Kasumi-1 (cell line): ENCODE results near the gene CFAP46.
"Not testable (repeated sequence)": the region's sequence is repeated elsewhere in the genome, so short reads cannot be mapped to it uniquely, and the experiment has no call there.

Experiments
- DNase-seq, 2 experiments: peaks; one replicate each; lab custom pipeline; 2025; lab: John Stamatoyannopoulos, UW

CFAP46 gene

DNA sequence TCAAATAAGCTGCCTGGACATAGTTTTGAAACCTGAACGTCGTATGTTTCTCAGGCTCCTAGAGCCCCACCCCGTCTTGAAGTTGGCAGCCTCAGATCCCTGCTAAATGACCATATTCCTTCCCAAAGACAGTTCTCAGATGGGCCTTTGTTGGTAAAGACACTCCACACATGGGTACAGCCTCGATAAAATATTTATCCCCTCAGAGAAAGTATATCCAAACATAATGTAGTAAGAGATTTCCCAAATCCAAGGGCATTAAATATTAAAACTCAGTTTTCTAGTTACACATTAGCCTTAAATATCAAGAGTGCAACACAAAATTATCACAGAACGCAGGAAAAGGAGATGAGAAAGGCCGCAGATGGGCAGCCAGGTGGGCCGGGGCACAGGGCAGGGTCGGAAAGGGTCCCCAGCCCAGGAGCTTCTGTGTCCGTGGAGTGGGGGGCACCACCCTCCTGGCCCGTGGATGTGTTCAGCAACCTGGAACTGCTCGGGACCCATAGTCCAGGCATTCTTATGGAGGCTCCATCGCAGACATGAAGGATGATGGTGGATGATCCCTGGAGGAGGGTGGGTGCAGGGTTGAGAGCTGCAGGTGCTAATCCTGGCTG is 1.5 kb upstream of the CFAP46 start:
- DNase-seq, result no peak

DNA sequence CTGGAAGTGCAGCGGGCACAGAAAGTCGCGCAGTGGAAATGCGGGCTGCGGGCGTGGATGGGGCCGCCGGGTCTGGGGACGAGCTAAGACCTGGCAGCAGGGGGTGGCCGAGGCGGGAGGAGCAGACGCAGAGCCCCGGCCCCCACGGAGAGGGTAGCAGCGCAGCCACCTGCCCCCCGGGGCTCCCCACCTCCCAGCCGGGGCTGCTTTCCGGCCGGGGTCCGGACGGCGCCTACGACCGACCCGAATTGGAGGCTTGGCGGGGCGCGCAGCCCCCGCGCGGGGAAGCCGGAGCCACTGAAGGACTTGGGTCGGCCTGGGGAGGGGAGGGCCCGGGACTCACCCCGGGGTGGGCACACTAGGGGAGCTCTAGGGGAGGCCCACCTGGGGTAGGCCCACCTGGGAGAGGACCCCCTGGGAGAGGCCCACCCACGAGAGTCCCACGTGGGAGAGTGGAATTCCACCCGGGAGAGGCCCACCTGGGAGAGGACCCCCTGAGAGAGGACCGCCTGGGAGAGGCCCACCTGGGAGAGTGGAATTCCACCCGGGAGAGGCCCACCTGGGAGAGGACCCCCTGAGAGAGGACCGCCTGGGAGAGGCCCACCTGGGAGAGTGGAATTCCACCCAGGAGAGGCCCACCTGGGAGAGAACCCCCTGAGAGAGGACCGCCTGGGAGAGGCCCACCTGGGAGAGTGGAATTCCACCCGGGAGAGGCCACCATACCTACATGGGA is 854 bp upstream of the CFAP46 start:
- DNase-seq, result no peak

DNA sequence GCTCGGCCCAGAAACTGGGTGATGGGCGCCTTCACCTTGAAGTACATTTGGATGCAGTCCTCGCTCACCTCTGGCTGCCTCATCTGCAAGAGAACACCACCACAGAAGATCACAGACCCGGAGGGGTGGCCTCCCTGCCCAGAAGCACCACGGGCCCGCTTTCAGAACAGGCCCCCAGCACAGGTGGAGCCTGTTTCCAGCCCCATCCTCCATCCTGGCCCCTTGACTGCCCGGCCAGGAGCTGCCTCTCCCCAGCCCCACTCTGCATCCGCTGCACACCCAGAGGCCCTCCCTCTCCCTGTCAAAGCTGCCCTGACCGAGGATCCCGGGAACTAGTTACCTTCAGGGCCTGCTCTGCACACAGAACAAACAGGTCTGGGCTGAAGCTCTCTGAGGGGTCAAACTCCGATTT is 724 bp downstream of the CFAP46 start:
- no peak for DNase-seq

DNA sequence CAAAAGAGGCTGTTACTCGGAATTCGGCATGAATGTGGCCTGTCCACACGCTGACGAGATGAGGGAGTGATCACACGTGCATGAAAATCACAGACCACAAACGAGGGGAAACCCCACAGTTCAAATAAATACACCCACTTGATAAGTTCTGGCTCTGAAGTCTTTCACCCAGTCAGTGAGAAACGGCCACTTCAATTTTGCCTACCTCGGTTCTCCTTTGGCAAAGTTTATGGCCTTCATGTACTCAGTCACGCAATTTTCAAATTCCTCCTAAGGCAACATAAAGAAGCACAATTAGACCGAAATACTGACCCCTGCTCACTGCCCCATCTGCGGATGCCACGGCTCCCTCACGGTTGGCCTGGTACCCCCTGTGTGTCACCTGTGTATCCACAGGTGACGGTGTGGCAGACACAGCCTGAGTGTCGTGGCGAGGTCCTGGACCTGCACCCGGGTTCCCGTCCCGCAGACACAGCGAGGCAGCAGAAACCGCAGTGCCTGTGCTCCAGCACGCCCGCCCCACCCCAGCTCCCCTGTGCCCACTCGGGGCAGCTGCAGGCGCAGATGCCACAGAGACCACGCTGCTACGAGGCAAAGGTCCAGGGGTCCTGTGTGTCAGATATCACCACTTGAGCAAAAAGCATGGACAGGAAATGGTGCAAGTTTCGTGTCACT is 1.4 kb downstream of the CFAP46 start:
- no peak for DNase-seq

DNA sequence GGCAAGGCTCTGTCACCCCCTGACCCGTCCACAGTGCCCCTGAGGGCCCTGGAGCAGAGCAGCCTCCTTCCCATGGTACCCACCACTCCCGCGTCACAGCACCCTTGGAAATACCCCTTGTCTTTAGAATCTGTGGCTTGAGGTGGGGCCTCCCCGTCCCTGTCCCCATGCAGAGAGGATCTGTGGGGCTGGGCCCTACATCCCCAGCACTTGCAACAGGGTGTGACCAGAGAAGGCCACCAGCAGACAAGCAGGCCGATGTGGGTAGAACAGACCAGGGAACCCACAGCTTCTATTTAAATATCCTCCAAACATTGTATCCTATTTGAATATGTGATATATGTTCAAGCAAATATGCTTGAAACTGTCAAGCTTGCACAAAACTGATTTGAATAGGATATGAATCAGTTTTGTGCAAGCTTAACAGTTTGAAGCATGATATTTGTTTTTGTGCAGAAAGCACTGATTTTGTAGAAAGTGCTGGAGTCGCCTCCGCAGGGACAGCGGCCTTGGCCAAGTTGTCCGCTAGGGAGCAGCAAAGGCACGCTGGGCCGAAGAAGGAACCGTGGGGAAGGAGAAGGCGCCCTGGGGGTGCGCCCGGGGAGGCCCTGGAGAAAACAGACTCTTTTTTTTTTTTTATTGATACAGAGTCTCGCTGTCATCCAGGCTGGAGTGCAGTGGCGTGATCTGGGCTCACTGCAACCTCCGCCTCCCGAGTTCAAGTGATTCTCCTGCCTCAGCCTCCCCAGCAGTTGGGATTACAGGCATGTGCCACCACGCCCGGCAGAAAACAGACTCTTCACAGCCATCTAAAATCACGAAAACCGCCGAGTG is 2.2 kb downstream of the CFAP46 start:
- peak; percentile 66 to 80 for DNase-seq

DNA sequence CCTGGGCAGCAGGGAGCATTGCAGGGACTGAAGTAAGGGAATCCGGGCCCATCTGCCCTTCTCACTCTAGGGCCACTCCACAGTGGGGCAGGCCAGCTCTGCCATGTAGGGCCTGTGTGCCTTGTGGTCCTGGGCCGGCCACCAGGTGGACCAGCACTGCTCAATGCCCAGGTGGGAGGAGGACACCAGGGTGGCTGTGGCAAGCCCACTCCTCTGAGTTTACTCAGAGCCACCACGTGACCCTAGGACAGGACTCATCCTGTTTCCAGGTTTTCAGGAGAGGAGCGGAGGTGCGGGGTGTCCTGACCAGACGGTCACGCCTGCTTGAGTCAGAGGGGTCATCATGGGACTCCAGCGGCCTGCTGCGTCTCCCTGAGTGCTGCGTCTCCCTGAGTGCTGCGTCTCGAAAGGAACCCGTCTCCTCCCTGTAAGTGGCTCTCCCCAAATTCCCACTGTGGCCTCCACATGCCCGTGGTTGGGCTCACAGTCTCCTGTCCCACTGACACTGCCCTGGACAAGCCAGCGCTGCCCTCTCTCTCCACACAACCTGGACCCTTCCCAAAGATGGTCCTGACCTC is 2.9 kb downstream of the CFAP46 start:
- no peak for DNase-seq

DNA sequence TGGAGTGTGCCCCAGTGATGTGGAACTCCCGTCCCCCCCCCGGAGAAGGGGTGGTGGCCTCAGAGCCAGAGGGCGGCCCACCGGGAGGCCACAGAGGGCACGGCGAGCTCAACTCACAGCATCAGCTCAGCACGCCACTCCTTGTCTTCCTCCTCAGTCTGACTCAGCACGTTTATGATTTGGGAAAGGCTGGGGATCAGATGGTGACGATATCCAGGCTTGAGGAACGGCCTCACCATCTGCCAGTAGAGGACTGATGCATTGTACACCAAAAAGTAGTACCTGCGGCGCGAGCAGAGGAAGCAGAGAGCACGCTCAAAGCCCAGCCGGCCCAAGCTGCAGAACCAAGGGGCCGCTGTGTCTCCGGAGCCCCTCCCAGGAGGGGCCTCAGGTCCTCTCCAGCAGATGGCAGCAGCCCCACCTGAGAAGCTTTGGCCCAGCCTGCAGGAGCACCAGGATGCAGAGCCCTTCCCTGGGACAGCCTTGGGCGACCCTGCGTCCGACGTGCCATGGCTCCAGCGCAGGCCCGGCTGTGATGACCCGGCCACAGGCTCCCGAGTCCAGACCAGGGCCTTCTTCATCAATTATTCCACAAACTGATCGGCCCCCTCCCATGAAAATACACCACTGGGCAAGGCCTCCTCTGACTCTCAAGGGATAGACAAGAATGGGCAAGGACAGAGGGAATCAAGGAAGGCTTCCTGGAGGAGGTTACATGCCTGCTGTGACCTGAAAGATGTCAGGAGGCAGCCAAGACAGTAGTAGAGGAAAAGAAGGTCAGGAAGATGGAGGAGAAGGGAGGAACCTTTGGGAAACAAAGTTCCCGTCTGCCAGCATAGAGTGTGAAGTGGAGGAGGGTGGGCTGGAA is 3.7 kb downstream of the CFAP46 start:
- peak in 1 of 2 experiments; percentile 23 for DNase-seq

DNA sequence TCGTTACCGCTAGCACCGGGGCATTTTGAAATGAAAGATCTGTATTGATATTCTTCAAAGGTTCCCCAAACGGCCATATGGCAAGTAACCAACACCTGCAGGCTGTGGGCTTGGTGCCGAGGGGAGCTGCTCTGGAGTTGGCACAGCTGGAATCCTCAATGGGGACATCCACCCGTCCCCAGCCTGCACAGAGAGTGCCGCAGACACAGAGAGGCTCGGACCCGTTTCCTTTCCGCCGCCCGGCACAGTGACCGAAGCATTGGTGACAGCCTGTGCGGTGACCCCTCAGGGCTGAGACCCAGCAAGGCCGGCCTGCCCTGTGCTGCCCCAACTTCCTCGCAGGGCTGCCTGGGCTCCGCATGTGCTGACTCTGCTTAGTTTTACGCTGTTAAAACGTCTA is 4.5 kb downstream of the CFAP46 start:
- no peak for DNase-seq

DNA sequence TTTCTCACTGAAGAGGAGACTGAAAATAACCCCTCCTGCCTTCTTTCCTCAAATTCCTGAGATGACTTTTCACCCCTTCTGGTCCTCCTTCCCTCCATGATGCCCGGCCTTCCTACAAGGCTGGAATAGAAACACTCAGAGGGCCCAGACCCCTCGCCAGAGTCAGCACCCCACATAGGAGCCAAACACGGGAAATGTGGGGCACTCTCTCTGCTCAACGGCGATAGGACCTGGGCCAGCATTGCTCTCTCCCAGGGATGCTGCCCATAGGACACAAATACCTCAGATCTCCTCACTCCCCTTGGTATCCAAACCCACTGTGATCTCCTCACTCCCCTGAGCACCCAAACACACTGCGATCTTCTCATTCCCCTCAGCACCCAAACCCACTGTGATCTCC is 7.4 kb downstream of the CFAP46 start:
- no peak for DNase-seq

DNA sequence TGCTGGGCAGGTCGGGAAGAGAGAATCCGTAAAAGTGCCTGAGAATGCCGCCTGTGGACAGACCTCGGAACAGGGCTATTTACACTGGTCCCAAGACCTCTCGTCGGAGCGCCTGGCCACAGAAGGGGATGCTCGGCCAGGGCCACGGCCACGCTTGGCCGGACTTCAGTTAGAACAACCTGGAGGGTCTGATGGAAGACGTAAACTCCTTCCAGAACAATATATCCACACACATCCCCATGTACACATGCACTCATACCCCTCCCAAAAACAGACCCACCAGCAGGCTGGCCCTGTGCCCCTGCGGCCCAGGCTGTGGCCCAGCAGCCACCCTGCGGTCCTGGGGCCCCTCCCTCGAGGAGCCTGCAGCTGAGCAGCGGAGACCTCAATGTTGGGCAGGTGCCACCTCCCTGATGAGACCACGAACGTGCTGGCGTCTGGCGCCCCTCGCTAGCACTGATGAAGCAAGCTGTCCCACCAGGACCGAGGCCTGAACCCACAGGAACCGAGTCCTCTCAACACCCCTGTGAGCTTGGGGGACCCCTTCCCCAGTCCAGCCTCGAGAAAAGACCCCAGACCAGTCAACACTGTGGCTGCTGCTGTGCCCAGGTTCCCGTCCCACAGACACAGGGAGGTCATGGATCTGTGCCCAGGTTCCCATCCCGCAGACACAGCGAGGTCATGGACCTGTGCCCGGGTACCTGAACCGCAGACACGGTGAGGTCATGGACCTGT is 8.9 kb downstream of the CFAP46 start:
- no peak for DNase-seq

DNA sequence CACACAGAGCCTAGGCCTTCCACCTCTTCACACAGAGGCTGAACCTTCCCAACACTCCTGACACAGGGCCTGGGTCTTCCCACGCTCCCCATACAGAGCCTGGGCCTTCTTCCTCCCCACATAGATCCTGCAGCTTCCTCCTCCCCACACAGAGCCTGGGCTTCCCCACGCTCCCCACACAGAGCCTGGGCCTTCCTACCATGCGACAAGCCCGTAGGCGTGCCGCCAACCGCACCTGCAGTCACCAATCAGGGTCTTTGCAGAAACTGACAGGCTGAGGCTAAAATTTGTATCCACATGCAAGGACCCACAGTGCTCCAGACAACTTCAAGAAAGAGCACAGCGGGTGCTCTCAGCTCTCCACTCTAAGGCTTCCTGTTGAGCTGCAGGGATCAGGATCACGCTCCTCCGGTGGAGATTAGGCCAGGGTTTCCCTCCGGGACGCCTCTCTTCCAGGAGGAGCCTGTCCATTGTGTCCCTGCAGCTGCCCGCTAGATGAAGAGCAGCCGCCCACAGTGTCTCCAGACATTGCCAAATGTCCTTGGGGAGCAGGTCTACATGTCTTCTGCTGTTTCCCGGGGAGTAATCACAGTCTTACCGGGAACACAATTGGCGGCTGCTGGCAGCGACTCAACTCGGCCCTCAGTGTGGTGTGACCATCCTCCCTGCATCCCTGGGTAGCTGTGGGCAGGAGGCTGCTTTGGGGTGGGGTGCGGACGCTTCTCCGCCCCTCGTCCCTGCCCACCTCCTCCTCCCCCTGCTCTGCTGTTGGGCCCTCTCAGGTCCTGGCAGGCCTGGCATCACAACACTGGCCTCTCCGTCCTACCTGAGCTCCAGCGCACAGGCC is 9.7 kb downstream of the CFAP46 start:
- no peak for DNase-seq

DNA sequence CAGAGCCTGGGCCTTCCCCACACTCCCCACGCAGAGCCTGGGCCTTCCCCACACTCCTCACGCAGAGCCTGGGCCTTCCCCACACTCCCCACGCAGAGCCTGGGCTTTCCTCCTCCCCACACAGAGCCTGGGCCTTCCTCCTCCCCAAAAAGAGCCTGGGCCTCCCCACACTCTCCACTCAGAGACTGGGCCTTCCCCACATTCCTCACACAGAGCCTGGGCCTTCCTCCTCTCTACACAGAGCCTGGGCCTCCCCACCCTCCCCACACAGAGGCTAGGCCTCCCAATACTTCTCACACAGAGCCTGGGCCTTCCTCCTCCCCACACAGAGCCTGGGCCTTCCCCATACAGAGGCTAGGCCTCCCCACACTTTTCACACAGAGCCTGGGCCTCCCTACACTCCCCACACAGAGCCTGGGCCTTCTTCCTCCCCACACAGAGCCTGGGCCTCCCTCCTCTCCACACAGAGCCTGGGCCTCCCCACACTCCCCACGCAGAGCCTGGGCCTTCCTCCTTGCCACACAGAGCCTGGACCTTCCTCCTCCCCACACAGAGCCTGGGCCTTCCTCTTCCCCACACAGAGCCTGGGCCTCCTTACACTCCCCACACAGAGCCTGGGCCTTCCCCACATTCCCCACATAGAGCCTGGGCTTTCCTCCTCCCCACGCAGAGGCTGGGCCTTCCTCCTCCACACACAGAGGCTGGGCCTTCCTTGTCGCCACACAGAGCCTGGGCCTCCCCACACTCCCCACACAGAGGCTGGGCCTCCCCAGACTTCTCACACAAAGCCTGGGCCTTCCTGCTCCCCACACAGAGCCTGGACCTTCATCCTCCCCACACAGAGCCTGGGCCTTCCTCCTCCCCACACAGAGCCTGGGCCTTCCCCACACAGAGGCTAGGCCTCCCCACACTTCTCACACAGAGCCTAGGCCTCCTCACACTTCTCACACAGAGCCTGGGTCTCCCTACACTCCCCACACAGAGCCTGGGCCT is 10.8 kb downstream of the CFAP46 start:
- not testable (repeated sequence) for DNase-seq

DNA sequence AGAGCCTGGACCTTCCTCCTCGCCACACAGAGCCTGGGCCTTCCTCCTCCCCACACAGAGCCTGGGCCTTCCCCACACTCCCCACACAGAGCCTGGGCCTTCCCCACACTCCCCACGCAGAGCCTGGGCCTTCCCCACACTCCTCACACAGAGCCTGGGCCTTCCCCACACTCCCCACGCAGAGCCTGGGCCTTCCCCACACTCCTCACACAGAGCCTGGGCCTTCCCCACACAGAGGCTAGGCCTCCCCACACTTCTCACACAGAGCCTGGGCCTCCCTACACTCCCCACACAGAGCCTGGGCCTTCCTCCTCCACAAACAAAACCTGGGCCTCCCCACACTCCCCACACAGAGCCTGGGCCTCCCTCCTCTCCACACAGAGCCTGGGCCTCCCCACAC is 11.7 kb downstream of the CFAP46 start:
- not testable (repeated sequence) for DNase-seq

DNA sequence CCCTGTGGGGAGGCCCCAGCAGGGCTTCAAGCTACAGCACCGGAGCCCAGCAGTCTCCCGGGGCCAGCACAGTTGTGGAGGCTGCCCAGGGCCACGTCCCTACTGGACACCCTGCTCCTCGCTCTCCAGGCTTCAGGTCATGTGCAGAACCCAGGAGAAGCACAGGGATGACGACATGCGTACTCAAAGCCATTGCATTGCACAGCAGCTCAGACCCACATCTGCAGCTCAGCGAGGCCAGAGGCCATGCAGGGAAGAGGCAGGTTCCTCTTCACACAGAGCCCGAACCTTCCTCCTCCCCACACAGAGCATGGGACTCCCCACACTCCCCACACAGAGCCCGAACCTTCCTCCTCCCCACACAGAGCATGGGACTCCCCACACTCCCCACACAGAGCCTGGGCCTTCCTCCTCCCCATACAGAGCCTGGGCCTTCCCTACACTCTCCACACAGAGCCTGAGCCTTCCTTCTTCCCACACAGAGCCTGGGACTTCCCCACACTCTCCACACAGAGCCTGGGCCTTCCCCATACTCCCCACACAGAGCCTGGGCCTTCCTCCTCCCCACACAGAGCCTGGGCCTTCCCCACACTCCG is 12.3 kb downstream of the CFAP46 start:
- no peak for DNase-seq

DNA sequence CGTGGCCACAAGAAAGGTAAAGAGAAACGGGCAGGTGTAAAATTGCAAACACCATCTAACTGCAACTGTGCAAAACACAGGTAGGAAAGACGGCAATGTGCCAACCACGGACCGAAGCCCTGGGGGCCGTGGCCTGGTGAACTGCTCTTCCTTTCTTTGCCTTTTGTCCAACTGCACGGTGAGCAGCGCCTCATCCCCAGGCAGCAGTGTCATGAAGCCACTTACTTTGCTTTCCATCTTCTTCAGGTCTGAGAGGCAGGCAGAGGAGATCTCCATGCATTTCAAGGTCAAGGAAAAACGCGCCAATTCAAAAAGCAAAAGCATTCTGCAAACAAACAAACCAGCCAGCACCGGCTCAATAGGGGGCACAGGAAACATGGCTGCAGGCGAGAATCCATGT is 12.9 kb downstream of the CFAP46 start:
- no peak for DNase-seq

DNA sequence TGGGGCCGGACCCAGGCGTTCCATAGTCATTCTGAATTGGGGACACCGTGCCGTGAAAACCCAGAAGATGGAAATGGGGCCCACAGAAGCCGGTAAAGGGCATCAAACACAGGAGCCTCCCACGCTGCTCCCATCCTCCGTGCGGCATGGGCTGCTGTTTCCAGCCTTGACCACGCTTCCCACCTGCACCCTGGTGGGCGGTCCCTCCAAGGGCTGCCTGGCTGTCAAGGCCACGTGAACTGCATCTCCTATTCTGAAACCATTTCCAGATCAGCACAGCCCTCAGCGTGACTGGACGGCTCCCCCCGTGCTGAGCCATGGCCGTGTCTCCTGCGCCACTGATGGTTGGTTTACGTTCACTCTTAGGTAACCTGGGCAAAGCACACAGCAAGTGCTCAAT is 14.1 kb downstream of the CFAP46 start:
- no peak for DNase-seq

DNA sequence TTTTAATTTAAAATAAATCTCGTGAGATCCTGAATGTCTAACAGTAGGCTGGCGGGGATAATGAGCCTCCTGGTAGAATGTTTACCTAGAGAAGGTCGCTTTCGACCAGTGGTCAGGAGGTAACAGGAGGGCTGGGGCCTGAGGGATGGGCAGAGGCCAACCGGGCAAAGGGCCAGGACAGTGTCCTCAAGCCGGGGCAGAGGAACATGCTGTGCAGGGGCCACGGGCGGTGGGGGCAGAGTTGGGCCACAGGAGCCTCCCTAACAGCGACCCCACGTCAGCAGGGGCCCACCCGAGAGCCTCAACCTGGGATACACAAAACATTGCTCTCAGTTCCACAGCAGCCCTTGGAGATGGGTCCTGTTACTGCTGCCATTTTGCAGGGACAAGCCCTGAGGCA is 14.5 kb downstream of the CFAP46 start:
- DNase-seq, result no peak
